ENCODE results near the gene SORBS1. TPM values are rescaled to one million over a fixed set of nuclear protein-coding genes. Genes with fewer than 3 reads are reported as not detected.

The SORBS1 gene
- total and polyA plus RNA-seq, 2 of the 13 experiments (the other 11 are each of a cell fraction or from before 2014, with no cell fraction given), result 16.8 to 39.8 TPM

GRCh38 chr10:95467162-95467599 lies 94.0 kb downstream of the SORBS1 start (continued):
- peak; percentile 61; the same call in 1 of the 2 replicates for TF ChIP-seq TFAP4 (IDR thresholded peaks at IDR 0.05; ENCODE audit: borderline replicate concordance, low read depth)
- TF ChIP-seq, protein P1, sequence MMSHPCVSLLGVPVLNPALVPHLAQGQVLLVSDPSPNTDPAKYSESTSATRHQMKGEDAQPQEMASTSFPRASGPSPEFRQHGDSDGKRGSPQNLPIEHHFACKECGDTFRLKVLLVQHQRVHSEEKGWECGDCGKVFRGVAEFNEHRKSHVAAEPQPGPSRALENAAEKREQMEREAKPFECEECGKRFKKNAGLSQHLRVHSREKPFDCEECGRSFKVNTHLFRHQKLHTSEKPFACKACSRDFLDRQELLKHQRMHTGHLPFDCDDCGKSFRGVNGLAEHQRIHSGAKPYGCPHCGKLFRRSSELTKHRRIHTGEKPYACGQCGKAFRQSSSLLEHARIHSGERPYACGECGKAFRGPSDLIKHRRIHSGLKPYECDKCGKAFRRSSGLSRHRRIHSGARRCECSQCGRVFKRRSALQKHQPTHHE (CRISPR knock-in tag; IDR thresholded peaks at IDR 0.05; ENCODE audit: borderline replicate concordance), result no peak
- TF ChIP-seq, protein P2, sequence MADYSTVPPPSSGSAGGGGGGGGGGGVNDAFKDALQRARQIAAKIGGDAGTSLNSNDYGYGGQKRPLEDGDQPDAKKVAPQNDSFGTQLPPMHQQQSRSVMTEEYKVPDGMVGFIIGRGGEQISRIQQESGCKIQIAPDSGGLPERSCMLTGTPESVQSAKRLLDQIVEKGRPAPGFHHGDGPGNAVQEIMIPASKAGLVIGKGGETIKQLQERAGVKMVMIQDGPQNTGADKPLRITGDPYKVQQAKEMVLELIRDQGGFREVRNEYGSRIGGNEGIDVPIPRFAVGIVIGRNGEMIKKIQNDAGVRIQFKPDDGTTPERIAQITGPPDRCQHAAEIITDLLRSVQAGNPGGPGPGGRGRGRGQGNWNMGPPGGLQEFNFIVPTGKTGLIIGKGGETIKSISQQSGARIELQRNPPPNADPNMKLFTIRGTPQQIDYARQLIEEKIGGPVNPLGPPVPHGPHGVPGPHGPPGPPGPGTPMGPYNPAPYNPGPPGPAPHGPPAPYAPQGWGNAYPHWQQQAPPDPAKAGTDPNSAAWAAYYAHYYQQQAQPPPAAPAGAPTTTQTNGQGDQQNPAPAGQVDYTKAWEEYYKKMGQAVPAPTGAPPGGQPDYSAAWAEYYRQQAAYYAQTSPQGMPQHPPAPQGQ (CRISPR knock-in tag; IDR thresholded peaks at IDR 0.05; ENCODE audit: borderline replicate concordance), result no peak
- no peak for TF ChIP-seq MYNN (CRISPR knock-in tag; IDR thresholded peaks at IDR 0.05; ENCODE audit: low read depth)
- TF ChIP-seq ELF4 (CRISPR knock-in tag; IDR thresholded peaks at IDR 0.05; ENCODE audit: borderline replicate concordance), result peak; percentile 33; the same call in 1 of the 2 replicates
- TF ChIP-seq, protein P3, sequence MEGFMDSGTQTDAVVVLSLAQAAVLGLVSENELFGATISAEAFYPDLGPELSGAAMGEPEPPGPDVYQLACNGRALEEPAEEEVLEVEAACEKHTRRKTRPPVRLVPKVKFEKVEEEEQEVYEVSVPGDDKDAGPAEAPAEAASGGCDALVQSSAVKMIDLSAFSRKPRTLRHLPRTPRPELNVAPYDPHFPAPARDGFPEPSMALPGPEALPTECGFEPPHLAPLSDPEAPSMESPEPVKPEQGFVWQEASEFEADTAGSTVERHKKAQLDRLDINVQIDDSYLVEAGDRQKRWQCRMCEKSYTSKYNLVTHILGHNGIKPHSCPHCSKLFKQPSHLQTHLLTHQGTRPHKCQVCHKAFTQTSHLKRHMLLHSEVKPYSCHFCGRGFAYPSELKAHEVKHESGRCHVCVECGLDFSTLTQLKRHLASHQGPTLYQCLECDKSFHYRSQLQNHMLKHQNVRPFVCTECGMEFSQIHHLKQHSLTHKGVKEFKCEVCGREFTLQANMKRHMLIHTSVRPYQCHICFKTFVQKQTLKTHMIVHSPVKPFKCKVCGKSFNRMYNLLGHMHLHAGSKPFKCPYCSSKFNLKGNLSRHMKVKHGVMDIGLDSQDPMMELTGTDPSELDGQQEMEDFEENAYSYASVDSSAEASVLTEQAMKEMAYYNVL (CRISPR knock-in tag; IDR thresholded peaks at IDR 0.05; ENCODE audit: borderline replicate concordance), result peak; percentile 43; the same call in 1 of the 2 replicates
- peak; percentile 50; the same call in 1 of the 2 replicates for TF ChIP-seq KAT8 (CRISPR knock-in tag; IDR thresholded peaks at IDR 0.05)
- TF ChIP-seq YEATS2 (CRISPR knock-in tag; IDR thresholded peaks at IDR 0.05; ENCODE audit: borderline replicate concordance), result no peak
- TF ChIP-seq ATF7 (IDR thresholded peaks at IDR 0.05), result no peak
- TF ChIP-seq ATF7 (CRISPR knock-in tag; IDR thresholded peaks at IDR 0.05), result no peak
- TF ChIP-seq SIX4 (CRISPR knock-in tag; IDR thresholded peaks at IDR 0.05), result peak; percentile 22; the same call in 1 of the 2 replicates
- TF ChIP-seq KDM3A (CRISPR knock-in tag; IDR thresholded peaks at IDR 0.05; ENCODE audit: low read depth), result 0 out of 2 replicates have a peak, but pooled peaks have one; percentile 31
- no peak for TF ChIP-seq ZNF383 (CRISPR knock-in tag; IDR thresholded peaks at IDR 0.05; ENCODE audit: borderline replicate concordance)
- TF ChIP-seq CEBPB (IDR thresholded peaks at IDR 0.05; ENCODE audit: borderline replicate concordance, low read depth, low read length), result peak; percentile 4; the same call in 1 of the 2 replicates
- TF ChIP-seq DNMT1 (CRISPR knock-in tag; IDR thresholded peaks at IDR 0.05), result no peak
- no peak for TF ChIP-seq ZNF33B (CRISPR knock-in tag; IDR thresholded peaks at IDR 0.05)
- no peak for TF ChIP-seq SIN3A (IDR thresholded peaks at IDR 0.05; ENCODE audit: borderline replicate concordance, low read depth, low read length)
- TF ChIP-seq ZBTB34 (CRISPR knock-in tag; IDR thresholded peaks at IDR 0.05), result no peak
